Measurements from ENCODE around the gene CNTNAP2. TPM values are rescaled to one million over a fixed set of nuclear protein-coding genes. Genes with fewer than 3 reads are reported as not detected.

Gene CNTNAP2
- total RNA-seq, 2 experiments from 2014 or later = 0.28 TPM; not detected in 1

DNA sequence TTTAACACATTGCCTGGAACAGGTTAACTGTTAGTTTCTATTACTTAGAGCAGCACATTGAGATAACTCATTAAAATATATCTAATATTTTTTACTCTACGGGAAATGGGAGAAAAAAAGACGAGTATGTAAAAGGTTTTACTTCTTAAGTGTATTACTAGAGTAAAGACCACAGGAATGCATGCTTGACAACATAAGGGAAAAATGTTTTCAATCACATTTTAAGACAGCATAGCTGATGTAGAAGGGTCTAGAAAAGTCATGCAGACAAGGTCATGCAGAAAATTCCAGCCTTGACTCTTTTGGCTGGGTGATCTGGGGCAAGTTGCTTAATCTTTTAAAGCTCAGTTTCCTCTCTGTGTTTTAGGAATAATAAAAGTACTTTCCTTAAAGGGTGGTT, 806.2 kb downstream of the CNTNAP2 start:
- Histone ChIP-seq H3K4me3 (ENCODE audit: low read depth, low read length, poor library complexity, severe bottlenecking) (no peak overlapping the region), H3K79me2 (ENCODE audit: insufficient read depth, low read depth, low read length) (no peaks in the 10 kb centered on the region), H3K4me1 (ENCODE audit: insufficient read depth, low read length, poor library complexity, severe bottlenecking) (no peaks in the 10 kb centered on the region), H3K9me2 (ENCODE audit: insufficient read depth, low read length) (no peaks in the 10 kb centered on the region), H4K20me1 (ENCODE audit: insufficient read depth, low read length) (no peaks in the 10 kb centered on the region), H3K4me2 (ENCODE audit: low read length) (no peak overlapping the region), H3K9me3 (ENCODE audit: low read length) (no peaks in the 10 kb centered on the region), H3K36me3 (ENCODE audit: insufficient read depth, low read length) (no peaks in the 10 kb centered on the region), H2AFZ (ENCODE audit: low read length) (no peak overlapping the region), H3K27ac (ENCODE audit: low read depth, low read length, poor library complexity, severe bottlenecking) (no peak overlapping the region)
- CTCF ChIA-PET (ENCODE audit: unreplicated experiment) = no interaction called here
- no TSS peak for BruUV-seq (replicated peaks)
- no peak for DNase-seq (ENCODE audit: low spot score)
- POLR2A ChIA-PET = no interaction called here
- no peak for TF ChIP-seq CTCF (conservative IDR thresholded peaks at IDR 0.05; ENCODE audit: low read length)
- TF ChIP-seq EZH2phosphoT487 (IDR thresholded peaks at IDR 0.05; ENCODE audit: borderline replicate concordance, low read depth, low read length) = no peak
- intact Hi-C loops (cut with micrococcal nuclease; ENCODE audit: unreplicated experiment) = no loop called here

GRCh38 chr7:146926841-146927240, 810.2 kb downstream of the CNTNAP2 start:
- POLR2A ChIA-PET = no interaction called here
- H3K36me3 ChIP-seq (ENCODE audit: insufficient read depth, low read length) = no peaks in the 10 kb centered on the region
- TF ChIP-seq CTCF (conservative IDR thresholded peaks at IDR 0.05; ENCODE audit: low read length) (no peak), EZH2phosphoT487 (IDR thresholded peaks at IDR 0.05; ENCODE audit: borderline replicate concordance, low read depth, low read length) (no peak)
- H3K4me1 ChIP-seq (ENCODE audit: insufficient read depth, low read length, poor library complexity, severe bottlenecking) = no peaks in the 10 kb centered on the region
- BruUV-seq (replicated peaks) = no TSS peak
- no peaks in the 10 kb centered on the region for H3K9me3 ChIP-seq (ENCODE audit: low read length)
- no peaks in the 10 kb centered on the region for H3K79me2 ChIP-seq (ENCODE audit: insufficient read depth, low read depth, low read length)
- H3K9me2 ChIP-seq (ENCODE audit: insufficient read depth, low read length) = no peaks in the 10 kb centered on the region
- no peak overlapping the region for H3K27ac ChIP-seq (ENCODE audit: low read depth, low read length, poor library complexity, severe bottlenecking)
- DNase-seq (ENCODE audit: low spot score) = no peak
- CTCF ChIA-PET (ENCODE audit: unreplicated experiment) = no interaction called here
- no peak overlapping the region for H3K4me2 ChIP-seq (ENCODE audit: low read length)
- intact Hi-C loops (cut with micrococcal nuclease; ENCODE audit: unreplicated experiment) = no loop called here
- no peaks in the 10 kb centered on the region for H4K20me1 ChIP-seq (ENCODE audit: insufficient read depth, low read length)
- H2AFZ ChIP-seq (ENCODE audit: low read length) = no peak overlapping the region
- H3K4me3 ChIP-seq (ENCODE audit: low read depth, low read length, poor library complexity, severe bottlenecking) = no peak overlapping the region

GRCh38 chr7:146937836-146938235, 821.2 kb downstream of the CNTNAP2 start:
- ChIA-PET POLR2A (no interaction called here), CTCF (ENCODE audit: unreplicated experiment) (no interaction called here)
- Histone ChIP-seq H4K20me1 (ENCODE audit: insufficient read depth, low read length) (no peaks in the 10 kb centered on the region), H3K4me2 (ENCODE audit: low read length) (no peak overlapping the region), H3K4me3 (ENCODE audit: low read depth, low read length, poor library complexity, severe bottlenecking) (no peak overlapping the region), H3K79me2 (ENCODE audit: insufficient read depth, low read depth, low read length) (no peaks in the 10 kb centered on the region), H3K4me1 (ENCODE audit: insufficient read depth, low read length, poor library complexity, severe bottlenecking) (no peaks in the 10 kb centered on the region), H2AFZ (ENCODE audit: low read length) (no peak overlapping the region), H3K27ac (ENCODE audit: low read depth, low read length, poor library complexity, severe bottlenecking) (no peak overlapping the region), H3K9me2 (ENCODE audit: insufficient read depth, low read length) (no peaks in the 10 kb centered on the region), H3K36me3 (ENCODE audit: insufficient read depth, low read length) (no peaks in the 10 kb centered on the region), H3K9me3 (ENCODE audit: low read length) (no peaks in the 10 kb centered on the region; the same call in 1 of the 2 replicates)
- TF ChIP-seq EZH2phosphoT487 (IDR thresholded peaks at IDR 0.05; ENCODE audit: borderline replicate concordance, low read depth, low read length) = no peak
- TF ChIP-seq CTCF (conservative IDR thresholded peaks at IDR 0.05; ENCODE audit: low read length) = no peak
- no TSS peak for BruUV-seq (replicated peaks)
- no peak for DNase-seq (ENCODE audit: low spot score)
- intact Hi-C loops (cut with micrococcal nuclease; ENCODE audit: unreplicated experiment) = no loop called here
